H1 (cell line): ENCODE measurements around the gene TMEM273. TPM values are rescaled to one million over a fixed set of nuclear protein-coding genes. Genes with fewer than 3 reads are reported as not detected.

Source experiments
- ATF2 ChIP-seq: IDR thresholded peaks from 2 replicates; pipeline ENCODE4 v1.6.1; 2012; ENCODE audit warnings: low read length, inconsistent platforms
- KDM4A ChIP-seq: IDR thresholded peaks from one replicate; pipeline ENCODE4 v1.7.1; 2012; ENCODE audit warnings: low read depth, mild to moderate bottlenecking, moderate library complexity, low read length, inconsistent platforms; ENCODE audit not compliant: severe bottlenecking
- TAF1 ChIP-seq: IDR thresholded peaks from 2 replicates; pipeline ENCODE4 v1.6.1; 2011; ENCODE audit warnings: mild to moderate bottlenecking, low read depth, low read length
- TBP ChIP-seq: IDR thresholded peaks from 2 replicates; pipeline ENCODE4 v1.6.1; 2011; ENCODE audit warnings: low read depth, low read length, improper control_type of control experiment
- USF2 ChIP-seq: IDR thresholded peaks from 2 replicates; pipeline ENCODE4 v1.6.1; 2011; ENCODE audit warnings: low read length, improper control_type of control experiment
- polyA plus RNA-seq, 7 experiments: library from polyadenylated mRNA; depleted of rRNA in 3 of 7; stranded (reverse) in 5 of 7; unstranded in 2 of 7; fragments of >200 nt in 5 of 7; fragments of 200-250 nt in 2 of 7; gene quantifications; 1 replicate in 5 of 7; 2 replicates in 1 of 7; 4 replicates in 1 of 7; pipeline versions ENCODE4 v1.2.1 to v1.2.3, GENCODE V29; 2011 to 2013; ENCODE audit warnings: missing spikeins in 2 of 7, mixed read lengths in 2 of 7
- total RNA-seq: library from RNA; stranded (reverse); fragmentation: NEBNext Ultra II Directional; extraction: Animal tissue kit (Norgen Biotek cat#: 25700); gene quantifications from 2 replicates; pipeline ENCODE4 v1.2.1, GENCODE V29; 2021

Gene TMEM273
- total and polyA plus RNA-seq, 2 of the 8 experiments (the other 6 are each of a cell fraction or from before 2014, with no cell fraction given): not detected

GRCh38 chr10:49152037-49152436, 36.2 kb downstream of the TMEM273 start (continued):
- TF ChIP-seq USF2: no peak
- no peak for TF ChIP-seq TBP
- no peak for TF ChIP-seq ATF2
- no peak for TF ChIP-seq KDM4A
- TF ChIP-seq TAF1: no peak
